Rectal smooth muscle tissue (tissue), 1 donor: Measurements from ENCODE around the gene FAM20C.

Experiments used
- H3K27ac ChIP-seq: one replicate; pipeline ENCODE4 v1.7.0; 2013; ENCODE audit warnings: low read depth, low read length, inconsistent platforms
- H3K27me3 ChIP-seq: one replicate; pipeline ENCODE4 v1.7.0; 2013; ENCODE audit warnings: low read length; ENCODE audit not compliant: control insufficient read depth, insufficient read depth
- H3K36me3 ChIP-seq: one replicate; pipeline ENCODE4 v1.7.0; 2013; ENCODE audit warnings: low read length; ENCODE audit not compliant: control insufficient read depth, insufficient read depth
- H3K4me1 ChIP-seq: one replicate; pipeline ENCODE4 v1.7.0; 2013; ENCODE audit warnings: low read length; ENCODE audit not compliant: control insufficient read depth, insufficient read depth
- H3K4me3 ChIP-seq: one replicate; pipeline ENCODE4 v1.7.0; 2013; ENCODE audit warnings: low read length
- H3K9ac ChIP-seq: one replicate; pipeline ENCODE4 v1.7.0; 2013; ENCODE audit warnings: low read length

Gene FAM20C

DNA sequence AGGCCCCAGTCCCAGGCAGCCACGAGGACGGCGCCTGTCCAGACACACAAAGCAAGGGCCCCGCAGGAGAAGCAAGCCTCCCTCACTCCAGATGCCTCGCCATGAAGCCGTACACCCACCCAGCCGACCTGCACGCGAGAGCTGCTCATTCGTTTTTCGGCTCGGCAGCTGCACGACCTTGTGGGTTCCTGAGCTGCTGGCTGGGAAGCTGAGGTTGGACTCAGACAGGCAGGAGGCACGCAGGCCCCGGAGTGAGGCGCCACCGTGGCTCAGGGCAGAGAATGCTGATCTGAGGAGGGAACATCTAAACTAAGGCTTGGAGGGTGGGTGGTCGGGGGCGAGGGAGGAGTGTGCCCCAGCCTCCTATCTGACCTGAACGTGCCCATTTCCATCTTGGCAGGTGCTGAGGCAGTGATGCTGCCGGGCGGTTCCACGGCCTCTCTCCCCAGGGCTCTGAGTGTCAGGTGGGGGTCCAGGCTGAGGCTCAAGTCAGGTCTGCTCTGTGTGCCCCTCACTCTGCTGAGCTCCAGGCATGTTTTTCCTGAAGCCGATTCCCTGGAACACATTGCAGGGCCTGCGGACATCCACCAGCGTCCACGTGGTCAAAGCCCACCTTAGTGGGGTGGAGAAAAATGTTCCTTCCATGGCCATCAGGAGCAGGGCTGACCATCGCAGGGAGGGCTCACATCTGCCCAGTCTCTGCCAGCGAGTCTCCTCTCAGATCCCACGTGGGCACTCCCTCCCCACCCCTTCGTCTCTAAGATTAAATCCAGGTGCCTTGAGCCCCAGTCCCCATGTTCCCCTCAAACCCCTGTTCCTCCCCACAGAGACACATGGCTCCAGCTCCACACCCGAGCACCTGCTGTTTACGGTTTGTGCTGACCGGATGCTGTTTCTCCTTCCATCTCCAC lies 28.1 kb upstream of the FAM20C start:
- H3K36me3 ChIP-seq: no peaks in the 10 kb centered on the region
- no peak overlapping the region for H3K4me3 ChIP-seq
- no peak overlapping the region for H3K9ac ChIP-seq
- H3K27ac ChIP-seq: no peak overlapping the region
- H3K27me3 ChIP-seq: peaks cover 2% of the 10 kb centered on the region
- no peaks in the 10 kb centered on the region for H3K4me1 ChIP-seq

- H3K4me3 ChIP-seq: no peak overlapping the region
- no peaks in the 10 kb centered on the region for H3K36me3 ChIP-seq
- peaks cover 2% of the 10 kb centered on the region for H3K27me3 ChIP-seq
- H3K27ac ChIP-seq: no peak overlapping the region
- H3K9ac ChIP-seq: no peak overlapping the region
- H3K4me1 ChIP-seq: no peaks in the 10 kb centered on the region
These were observed 27.3 kb upstream of the FAM20C start for GRCh38 chr7:164882-165660.

GRCh38 chr7:165661-166337 lies 26.6 kb upstream of the FAM20C start:
- Histone ChIP-seq H3K27ac (no peak overlapping the region), H3K27me3 (peaks cover 2% of the 10 kb centered on the region), H3K36me3 (no peaks in the 10 kb centered on the region), H3K9ac (no peak overlapping the region), H3K4me3 (no peak overlapping the region), H3K4me1 (no peaks in the 10 kb centered on the region)

GRCh38 chr7:166338-167060 lies 25.9 kb upstream of the FAM20C start:
- Histone ChIP-seq H3K36me3 (no peaks in the 10 kb centered on the region), H3K4me3 (no peak overlapping the region), H3K27me3 (peaks cover 2% of the 10 kb centered on the region), H3K4me1 (no peaks in the 10 kb centered on the region), H3K27ac (no peak overlapping the region), H3K9ac (no peak overlapping the region)

DNA sequence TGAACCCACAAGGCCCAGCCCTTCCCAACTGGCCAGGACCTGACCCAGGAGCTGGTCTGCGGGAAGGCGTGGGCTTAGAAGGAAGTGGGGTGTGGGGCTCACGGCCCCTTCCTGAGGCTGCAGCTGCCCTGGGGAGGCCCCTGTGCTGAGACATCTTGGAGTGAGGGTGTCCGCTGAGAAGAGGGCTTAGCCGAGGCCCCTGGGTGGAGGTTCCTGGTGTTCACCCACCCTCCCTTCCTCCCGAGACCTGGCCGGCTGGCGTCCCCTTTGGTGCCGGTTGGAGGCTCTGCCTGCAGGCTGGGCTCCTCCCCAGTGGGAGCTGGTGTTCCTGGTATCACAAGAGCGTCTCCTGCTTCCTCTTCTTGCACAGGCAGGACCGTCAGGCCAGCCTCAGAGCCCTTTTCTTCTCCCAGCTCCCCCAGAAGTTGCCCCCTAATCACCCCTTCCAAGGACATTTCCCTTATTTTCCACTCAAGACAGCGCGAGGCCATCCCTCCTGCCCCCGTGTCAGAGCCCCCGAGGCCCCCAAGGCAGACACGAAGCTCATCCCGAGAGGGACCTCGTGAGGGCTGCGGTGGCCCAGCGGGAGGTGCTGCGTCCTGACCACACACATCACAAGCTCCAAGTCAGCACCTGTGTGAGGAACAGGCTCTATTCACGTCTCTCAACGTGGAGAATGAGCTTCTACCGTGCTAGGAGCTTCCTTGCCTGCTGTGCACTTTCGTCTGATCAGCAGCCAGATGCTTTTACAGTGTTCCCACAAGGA lies 25.1 kb upstream of the FAM20C start:
- Histone ChIP-seq H3K9ac (no peak overlapping the region), H3K27ac (no peak overlapping the region), H3K36me3 (no peaks in the 10 kb centered on the region), H3K4me1 (no peaks in the 10 kb centered on the region), H3K4me3 (no peak overlapping the region), H3K27me3 (peaks cover 2% of the 10 kb centered on the region)

DNA sequence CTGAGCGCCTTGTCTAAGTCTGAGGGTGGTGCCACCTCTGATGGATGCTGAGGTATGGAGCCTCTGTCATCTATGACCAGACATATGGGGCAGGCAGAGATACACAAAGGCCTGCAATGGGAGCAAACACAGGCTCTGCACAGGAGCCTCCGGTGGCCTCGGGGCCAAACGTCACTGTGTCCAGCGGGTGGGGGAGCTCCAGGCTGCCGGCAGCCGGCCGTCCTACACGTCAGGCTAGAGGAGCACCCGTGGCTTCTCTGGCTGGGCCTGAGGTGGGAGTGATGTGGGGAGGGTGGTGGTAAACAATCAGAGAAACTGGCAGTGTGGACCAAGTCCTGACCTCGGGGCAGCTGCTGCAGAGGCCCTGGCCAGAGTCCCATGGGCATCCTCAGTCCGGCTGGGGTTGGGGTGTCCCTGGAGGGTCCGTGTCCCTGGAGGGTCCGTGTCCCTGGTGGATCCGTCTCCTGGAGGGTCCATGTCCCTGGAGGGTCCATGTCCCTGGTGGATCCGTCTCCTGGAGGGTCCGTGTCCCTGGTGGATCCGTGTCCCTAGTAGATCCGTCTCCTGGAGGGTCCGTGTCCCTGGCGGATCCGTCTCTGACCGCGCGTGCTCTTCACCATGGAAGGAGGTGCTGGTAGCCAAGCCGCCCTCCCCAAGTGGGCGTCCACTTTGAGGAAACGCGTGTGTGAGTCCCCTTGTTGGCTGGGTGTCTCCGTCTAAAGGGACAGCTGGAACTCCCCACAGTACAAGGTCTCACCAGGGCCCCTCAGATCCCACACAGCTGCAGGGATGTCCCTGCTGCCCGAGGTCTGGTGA lies 24.2 kb upstream of the FAM20C start:
- Histone ChIP-seq H3K27me3 (no peaks in the 10 kb centered on the region), H3K4me1 (no peaks in the 10 kb centered on the region), H3K4me3 (no peak overlapping the region), H3K27ac (no peak overlapping the region), H3K36me3 (no peaks in the 10 kb centered on the region), H3K9ac (no peak overlapping the region)

- Histone ChIP-seq H3K27ac (no peak overlapping the region), H3K4me3 (no peak overlapping the region)
These were observed 22.8 kb upstream of the FAM20C start for GRCh38 chr7:169276-170172.

DNA sequence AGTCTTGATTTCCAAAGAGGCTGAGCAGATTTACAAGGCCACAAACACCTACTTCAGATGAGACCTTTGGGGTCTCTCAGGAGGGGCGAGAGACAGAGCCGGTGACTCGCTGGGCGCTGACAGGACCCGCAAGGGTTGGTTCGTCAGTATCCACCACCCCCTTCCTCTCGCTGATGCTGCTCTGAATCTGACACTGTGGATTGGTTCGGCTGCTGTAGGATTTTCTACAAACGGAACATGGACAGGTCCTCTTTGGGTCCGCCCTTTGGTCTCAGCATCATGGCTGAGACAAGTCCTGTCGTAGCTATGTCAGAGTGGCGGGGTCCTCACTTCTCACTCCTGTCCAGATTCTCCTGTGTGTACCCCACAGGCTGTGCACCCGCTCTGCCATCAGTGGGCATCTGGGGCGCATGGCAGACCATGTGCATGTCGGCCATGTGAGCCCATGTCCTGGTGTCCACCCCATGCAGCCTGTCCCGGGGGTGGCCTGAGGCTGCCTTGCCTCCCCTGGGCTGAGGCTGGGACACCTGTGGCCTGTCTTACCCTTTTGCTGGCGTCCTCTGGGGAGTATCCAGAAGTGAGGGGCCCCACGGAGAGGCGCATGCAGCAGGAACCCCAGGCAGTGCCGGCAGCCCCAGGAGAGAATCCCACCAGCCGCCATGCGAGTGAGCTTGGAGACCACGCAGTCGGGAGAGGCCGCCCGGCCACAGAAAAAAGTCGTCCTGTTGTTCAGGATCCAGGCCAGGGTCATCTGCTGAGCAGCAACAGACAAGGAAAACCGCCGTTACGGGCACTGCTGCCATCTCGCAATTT lies 21.6 kb upstream of the FAM20C start:
- no peak overlapping the region for H3K27ac ChIP-seq
- no peaks in the 10 kb centered on the region for H3K27me3 ChIP-seq
- H3K4me1 ChIP-seq: peaks cover 10% of the 10 kb centered on the region
- H3K36me3 ChIP-seq: no peaks in the 10 kb centered on the region
- H3K4me3 ChIP-seq: no peak overlapping the region
- H3K9ac ChIP-seq: no peak overlapping the region

More at GRCh38 chr7:169276-170172, 22.8 kb upstream of the FAM20C start:
- no peak overlapping the region for H3K9ac ChIP-seq
- peaks cover 6% of the 10 kb centered on the region for H3K4me1 ChIP-seq
- H3K27me3 ChIP-seq: no peaks in the 10 kb centered on the region
- no peaks in the 10 kb centered on the region for H3K36me3 ChIP-seq

DNA sequence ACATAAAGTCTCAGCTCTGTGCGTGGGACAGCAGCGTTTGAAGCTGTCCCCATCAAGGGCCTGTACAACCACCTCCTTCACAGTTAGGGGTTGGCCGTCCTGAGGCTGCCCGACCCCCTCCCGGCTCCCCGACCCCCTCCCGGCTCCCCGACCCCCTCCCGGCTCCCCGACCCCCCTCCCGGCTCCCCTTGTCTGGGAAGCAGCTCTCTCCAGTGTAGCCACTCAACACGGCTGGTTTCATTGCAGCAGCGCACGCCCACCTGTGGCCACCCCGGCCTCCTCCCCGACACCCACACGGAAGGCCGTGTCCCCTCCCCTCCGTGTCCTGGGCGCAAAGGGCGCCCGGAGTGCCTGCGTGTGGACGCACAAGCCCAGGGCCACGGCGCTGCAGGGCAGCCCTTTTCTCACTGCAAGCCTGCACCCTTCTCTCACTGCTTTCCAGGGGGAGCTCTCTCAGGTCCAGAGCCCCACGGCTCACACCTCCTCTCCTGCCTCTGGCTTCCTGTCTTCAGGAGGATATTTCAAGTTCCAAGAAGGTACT lies 20.9 kb upstream of the FAM20C start:
- Histone ChIP-seq H3K36me3 (no peaks in the 10 kb centered on the region), H3K4me1 (peaks cover 10% of the 10 kb centered on the region), H3K4me3 (no peak overlapping the region), H3K9ac (no peak overlapping the region), H3K27ac (no peak overlapping the region), H3K27me3 (no peaks in the 10 kb centered on the region)
